Testis (tissue), 2 donors: ENCODE measurements around the gene MCCD1.

ENCODE experiments used
- CTCF ChIP-seq, 3 experiments: fragments of 450-650 bp in 2 of 3; fragments of 200-600 bp in 1 of 3; sonication (generic) in 1 of 3; IDR thresholded peaks; one replicate each; pipeline ENCODE4 v1.5.1; 2016 to 2019; ENCODE audit warnings: antibody characterized with exemption in 3 of 3, mild to moderate bottlenecking in 2 of 3, moderate library complexity in 1 of 3
- POLR2A ChIP-seq: fragments of 450-650 bp; IDR thresholded peaks from one replicate; pipeline ENCODE4 v1.6.1; 2017; ENCODE audit warnings: antibody characterized with exemption, mild to moderate bottlenecking, moderate library complexity

GRCh38 chr6:31569861-31570536 lies 41.2 kb downstream of the MCCD1 start:
- TF ChIP-seq CTCF (IDR thresholded peaks at IDR 0.05) = no peak
- TF ChIP-seq POLR2A = no peak
